H9 (cell line): ENCODE data around the gene LRMDA. TPM values are rescaled to one million over a fixed set of nuclear protein-coding genes. Genes with fewer than 3 reads are reported as not detected.

Experiments used
- DNase-seq: peaks from one replicate; pipeline ENCODE4 v3.0.0-alpha.2; 2017
- H2AFZ ChIP-seq: one replicate; pipeline ENCODE4 v1.6.1; 2013; ENCODE audit warnings: mild to moderate bottlenecking, low read length, control low read depth, moderate library complexity
- H2AK5ac ChIP-seq: 2 replicates; pipeline ENCODE4 v1.6.1; 2013; ENCODE audit warnings: low read length, control low read depth, mixed read lengths; ENCODE audit not compliant: insufficient read length
- H2BK120ac ChIP-seq: one replicate; pipeline ENCODE4 v1.6.1; 2013; ENCODE audit warnings: low read depth, mild to moderate bottlenecking, low read length, control low read depth, inconsistent platforms; ENCODE audit not compliant: poor library complexity, severe bottlenecking
- H2BK12ac ChIP-seq: 2 replicates; pipeline ENCODE4 v1.6.1; 2013; ENCODE audit warnings: low read length, control low read depth, mixed read lengths, low read depth; ENCODE audit not compliant: insufficient read length
- H2BK15ac ChIP-seq: 2 replicates; pipeline ENCODE4 v1.6.1; 2013; ENCODE audit warnings: low read depth, low read length, control low read depth
- H2BK20ac ChIP-seq: one replicate; pipeline ENCODE4 v1.6.1; 2013; ENCODE audit warnings: low read depth, mild to moderate bottlenecking, low read length, control low read depth, inconsistent platforms; ENCODE audit not compliant: poor library complexity, severe bottlenecking
- H2BK5ac ChIP-seq: 2 replicates; pipeline ENCODE4 v1.6.1; 2013; ENCODE audit warnings: low read length, control low read depth, mixed read lengths; ENCODE audit not compliant: insufficient read length
- H3K14ac ChIP-seq: 2 replicates; pipeline ENCODE4 v1.6.1; 2013; ENCODE audit warnings: low read length, control low read depth; ENCODE audit not compliant: insufficient read depth
- H3K18ac ChIP-seq: 2 replicates; pipeline ENCODE4 v1.6.1; 2013; ENCODE audit warnings: low read depth, mild to moderate bottlenecking, mixed read lengths, low read length, control low read depth; ENCODE audit not compliant: insufficient read length
- H3K23ac ChIP-seq: 2 replicates; pipeline ENCODE4 v1.6.1; 2013; ENCODE audit warnings: low read length, control low read depth, mixed read lengths, low read depth; ENCODE audit not compliant: insufficient read length
- H3K23me2 ChIP-seq: 2 replicates; pipeline ENCODE4 v1.6.1; 2013; ENCODE audit warnings: low read depth, mild to moderate bottlenecking, mixed read lengths, low read length, control low read depth; ENCODE audit not compliant: insufficient read length, poor library complexity, severe bottlenecking
- H3K27ac ChIP-seq: 2 replicates; pipeline ENCODE4 v1.5.1; 2013; ENCODE audit warnings: low read length, control low read depth, mixed read lengths, low read depth; ENCODE audit not compliant: insufficient read length
- H3K27me3 ChIP-seq: 2 replicates; pipeline ENCODE4 v1.6.1; 2013; ENCODE audit warnings: low read length, control low read depth, inconsistent platforms; ENCODE audit not compliant: insufficient read depth
- H3K4ac ChIP-seq: 2 replicates; pipeline ENCODE4 v1.6.1; 2013; ENCODE audit warnings: low read depth, mild to moderate bottlenecking, control low read depth, inconsistent platforms, low read length, moderate library complexity
- H3K4me1 ChIP-seq: 2 replicates; pipeline ENCODE4 v1.6.1; 2013; ENCODE audit warnings: low read length, control low read depth, inconsistent platforms; ENCODE audit not compliant: insufficient read depth
- H3K4me2 ChIP-seq: 2 replicates; pipeline ENCODE4 v1.6.1; 2013; ENCODE audit warnings: low read length, control low read depth, mixed read lengths; ENCODE audit not compliant: insufficient read length, insufficient read depth
- H3K56ac ChIP-seq: 2 replicates; pipeline ENCODE4 v1.6.1; 2013; ENCODE audit warnings: low read depth, mild to moderate bottlenecking, mixed read lengths, low read length, control low read depth; ENCODE audit not compliant: insufficient read length
- H3K79me1 ChIP-seq: 2 replicates; pipeline ENCODE4 v1.6.1; 2013; ENCODE audit warnings: low read depth, mild to moderate bottlenecking, moderate library complexity, low read length, control low read depth, inconsistent platforms; ENCODE audit not compliant: insufficient read depth, poor library complexity, severe bottlenecking
- H3K79me2 ChIP-seq: 2 replicates; pipeline ENCODE4 v1.6.1; 2013; ENCODE audit warnings: low read length, control low read depth, inconsistent platforms; ENCODE audit not compliant: insufficient read depth
- H3K9ac ChIP-seq: 2 replicates; pipeline ENCODE4 v1.6.1; 2013; ENCODE audit warnings: low read length, control low read depth, mixed read lengths; ENCODE audit not compliant: insufficient read length; ENCODE audit errors: extremely low read depth
- H3K9me3 ChIP-seq: one replicate; pipeline ENCODE4 v1.6.1; 2013; ENCODE audit warnings: low read depth, low read length, inconsistent platforms; ENCODE audit not compliant: control insufficient read depth
- H3T11ph ChIP-seq: one replicate; pipeline ENCODE4 v1.6.1; 2013; ENCODE audit warnings: mild to moderate bottlenecking, low read length, control low read depth, inconsistent platforms
- H4K20me1 ChIP-seq: one replicate; pipeline ENCODE4 v1.6.1; 2013; ENCODE audit not compliant: control insufficient read depth, insufficient read length, insufficient read depth
- H4K5ac ChIP-seq: 2 replicates; pipeline ENCODE4 v1.6.1; 2013; ENCODE audit warnings: low read depth, mild to moderate bottlenecking, mixed read lengths, low read length, control low read depth; ENCODE audit not compliant: insufficient read length
- H4K8ac ChIP-seq: replicated peaks from 2 replicates; pipeline ENCODE4 v1.6.1; 2013; ENCODE audit warnings: low read length, control low read depth, mixed read lengths, low read depth; ENCODE audit not compliant: insufficient read length
- H4K91ac ChIP-seq: 2 replicates; pipeline ENCODE4 v1.6.1; 2013; ENCODE audit warnings: low read depth, mild to moderate bottlenecking, moderate library complexity, mixed read lengths, low read length, control low read depth; ENCODE audit not compliant: insufficient read length
- H3K27ac Mint-ChIP-seq, 3 experiments: 2 replicates in 2 of 3; 3 replicates in 1 of 3; pipeline ENCODE4 v1.8.0; 2020 to 2021; ENCODE audit warnings: mixed read lengths in 3 of 3, mild to moderate bottlenecking in 1 of 3, moderate library complexity in 1 of 3
- H3K27me3 Mint-ChIP-seq: 2 replicates; pipeline ENCODE4 v1.8.0; 2021; ENCODE audit warnings: low read depth, mild to moderate bottlenecking, moderate library complexity, mixed read lengths
- H3K36me3 Mint-ChIP-seq, 3 experiments: 2 replicates in 2 of 3; 3 replicates in 1 of 3; pipeline ENCODE4 v1.8.0; 2020 to 2021; ENCODE audit warnings: low read depth in 3 of 3, mixed read lengths in 3 of 3; ENCODE audit not compliant: insufficient read depth in 1 of 3
- H3K4me1 Mint-ChIP-seq, 2 experiments: 2 replicates each; pipeline ENCODE4 v1.8.0; 2020; ENCODE audit warnings: mixed read lengths in 2 of 2
- H3K4me3 Mint-ChIP-seq, 2 experiments: 2 replicates in 1 of 2; 3 replicates in 1 of 2; pipeline ENCODE4 v1.8.0; 2020 to 2021; ENCODE audit warnings: mild to moderate bottlenecking in 2 of 2, mixed read lengths in 2 of 2, moderate library complexity in 1 of 2
- H3K9me3 Mint-ChIP-seq, 2 experiments: 2 replicates in 1 of 2; 3 replicates in 1 of 2; pipeline ENCODE4 v1.8.0; 2020; ENCODE audit warnings: mild to moderate bottlenecking in 2 of 2, mixed read lengths in 2 of 2, moderate library complexity in 1 of 2
- CTCF ChIP-seq: fragments of 200-600 bp; sonication (generic); conservative IDR thresholded peaks from 3 replicates; pipeline ENCODE4 v1.8.0; 2021; ENCODE audit warnings: antibody characterized with exemption, mild to moderate bottlenecking
- WGBS: extraction: QIAGEN DNeasy Blood & Tissue Kit; methylation state at CpG from one replicate; pipeline ENCODE4 v1.1.7; 2013; ENCODE audit warnings: missing lambda C conversion rate, low lambda C conversion rate, mixed read lengths; ENCODE audit not compliant: insufficient read length; ENCODE audit errors: extremely low coverage; 5-methylcytosine and 5-hydroxymethylcytosine counted together
- total RNA-seq: library from RNA; stranded (reverse); gene quantifications from 2 replicates; pipeline ENCODE4 v1.2.1, GENCODE V29; 2021

LRMDA gene
- total RNA-seq, 1 experiment from 2014 or later: 1.8 TPM

GRCh38 chr10:76341740-76342139 is 910.3 kb downstream of the LRMDA start:
- Mint-ChIP-seq H3K36me3 (peaks cover 0 to 6% (median 3%) of the 10 kb centered on the region in 3 experiments; a peak in 4 of 7 replicates), H3K27ac (no peak overlapping the region), H3K4me1 (peaks cover 7 to 8% of the 10 kb centered on the region in 2 experiments), H3K4me3 (no peak overlapping the region), H3K27me3 (no peaks in the 10 kb centered on the region), H3K9me3 (peaks cover 5 to 13% of the 10 kb centered on the region in 2 experiments; a peak in 3 of 5 replicates)
- no peak overlapping the region for H2BK5ac ChIP-seq
- H3K27me3 ChIP-seq: no peaks in the 10 kb centered on the region; the same call in 1 of the 2 replicates
- no peak overlapping the region for H4K5ac ChIP-seq
- H3K79me1 ChIP-seq: no peaks in the 10 kb centered on the region
- no peak overlapping the region for H3T11ph ChIP-seq
- H3K9ac ChIP-seq: no peak overlapping the region
- no peak overlapping the region for H2AFZ ChIP-seq
- H3K56ac ChIP-seq: no peak overlapping the region
- no peak overlapping the region for H2BK20ac ChIP-seq
- no peak overlapping the region for H3K4ac ChIP-seq
- H3K18ac ChIP-seq: no peak overlapping the region
- H4K91ac ChIP-seq: no peak overlapping the region
- H3K79me2 ChIP-seq: no peaks in the 10 kb centered on the region
- H4K8ac ChIP-seq: no peak overlapping the region
- no peak for TF ChIP-seq CTCF
- 0 out of 2 replicates have a peak, but pooled peaks cover 2% of the 10 kb centered on the region for H3K4me1 ChIP-seq
- no peak overlapping the region for H2AK5ac ChIP-seq
- H3K23ac ChIP-seq: no peak overlapping the region
- H3K9me3 ChIP-seq: no peaks in the 10 kb centered on the region
- H2BK120ac ChIP-seq: no peak overlapping the region
- no peak overlapping the region for H2BK12ac ChIP-seq
- no peak overlapping the region for H3K27ac ChIP-seq
- no peak overlapping the region for H3K4me2 ChIP-seq
- no peak overlapping the region for H3K14ac ChIP-seq
- no CpG with 5 or more reads among the region's 2 CpGs for WGBS
- H4K20me1 ChIP-seq: no peaks in the 10 kb centered on the region
- no peak for DNase-seq
- no peak overlapping the region for H2BK15ac ChIP-seq
- no peaks in the 10 kb centered on the region for H3K23me2 ChIP-seq
